CD4-positive, alpha-beta T cell treated with Interleukin-12 subunit alpha and Interleukin-12 subunit beta, for 1 hour (primary cell): Measurements from ENCODE around the gene CDY2A.
"Not testable (repeated sequence)": the region's sequence is repeated elsewhere in the genome, so short reads cannot be mapped to it uniquely, and the experiment has no call there.

ENCODE experiments used
- DNase-seq: peaks from one replicate; pipeline ENCODE4 v3.0.0-alpha.2; 2020

The CDY2A gene

DNA sequence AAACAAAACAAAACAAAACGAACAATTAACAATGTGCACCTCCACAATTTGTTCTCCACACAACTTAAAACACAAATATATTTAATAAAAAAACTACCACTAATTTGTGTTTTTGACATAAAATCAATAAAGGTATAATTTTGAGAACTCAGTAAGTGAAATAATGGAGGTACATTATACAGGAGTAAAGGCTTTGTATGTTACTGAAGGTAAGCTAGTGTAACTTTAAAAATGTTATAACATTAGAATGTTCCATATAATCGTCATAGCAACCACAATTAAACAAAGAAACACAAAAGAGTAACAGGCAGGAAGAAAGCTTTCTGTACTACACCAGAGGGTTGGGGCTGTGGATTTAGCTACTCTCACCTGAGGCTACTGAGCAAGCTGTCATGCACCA, at the start of gene CDY2A:
CDY2A (plus strand) TSS at position 301 of the 400 bp plus-strand sequence. CDS start 328 bp downstream, outside the sequence.
- not testable (repeated sequence) for DNase-seq

DNA sequence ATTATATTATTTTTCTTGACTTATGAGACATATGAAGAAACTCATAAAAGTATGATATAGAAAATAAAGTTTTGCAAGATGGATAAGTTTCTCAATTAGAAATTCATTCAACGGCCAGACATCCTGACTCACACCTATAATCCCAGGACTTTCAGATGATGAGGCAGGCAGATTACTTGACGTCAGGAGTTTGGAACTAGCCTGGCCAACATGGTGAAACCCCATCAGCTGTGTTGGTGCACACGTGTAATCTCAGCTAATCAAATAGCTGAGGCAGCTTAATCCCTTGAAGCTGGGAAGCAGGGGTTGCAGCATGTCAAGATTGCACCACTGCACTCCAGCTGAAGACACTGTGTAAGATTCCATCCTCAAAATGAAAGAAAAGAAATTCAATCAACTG, 28.0 kb upstream of the CDY2A start:
- DNase-seq = not testable (repeated sequence)

DNA sequence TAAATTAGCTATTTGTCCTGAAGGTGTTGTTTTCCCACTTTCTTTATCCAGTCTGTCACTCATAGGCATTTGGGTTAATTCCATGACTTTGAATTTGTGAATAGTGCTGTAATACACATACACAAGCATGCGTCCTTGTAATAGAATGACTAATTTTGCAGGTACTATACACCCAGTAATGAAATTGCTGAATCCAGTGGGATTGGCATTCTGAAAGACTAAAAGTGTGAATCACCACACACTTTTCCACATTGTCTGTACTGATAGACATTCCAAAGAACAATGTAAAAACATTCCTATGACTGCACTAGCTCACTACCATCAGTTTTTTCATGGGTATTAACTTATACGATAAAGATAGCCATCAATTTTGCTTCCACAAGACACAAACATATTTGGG, 27.3 kb upstream of the CDY2A start:
- not testable (repeated sequence) for DNase-seq

DNA sequence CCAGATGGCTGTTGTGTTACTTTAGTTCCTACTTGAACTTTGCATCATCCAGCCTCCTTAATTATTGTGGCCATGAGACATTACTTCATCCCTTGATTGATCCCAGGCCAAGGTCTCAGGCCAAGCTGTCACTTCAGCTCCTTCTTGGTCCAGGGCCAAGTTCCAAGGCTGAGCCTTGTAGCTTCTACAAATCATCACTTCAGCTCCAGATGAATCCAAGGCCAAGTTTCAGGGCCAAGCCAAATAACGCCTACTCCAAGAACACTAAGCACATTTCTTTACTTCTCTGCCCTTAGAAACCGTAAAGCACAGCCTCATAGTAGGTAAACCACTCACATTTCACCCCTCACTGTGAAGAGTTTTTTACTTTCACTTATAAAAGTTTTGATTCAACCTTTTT, 1.7 kb upstream of the CDY2A start:
- not testable (repeated sequence) for DNase-seq

DNA sequence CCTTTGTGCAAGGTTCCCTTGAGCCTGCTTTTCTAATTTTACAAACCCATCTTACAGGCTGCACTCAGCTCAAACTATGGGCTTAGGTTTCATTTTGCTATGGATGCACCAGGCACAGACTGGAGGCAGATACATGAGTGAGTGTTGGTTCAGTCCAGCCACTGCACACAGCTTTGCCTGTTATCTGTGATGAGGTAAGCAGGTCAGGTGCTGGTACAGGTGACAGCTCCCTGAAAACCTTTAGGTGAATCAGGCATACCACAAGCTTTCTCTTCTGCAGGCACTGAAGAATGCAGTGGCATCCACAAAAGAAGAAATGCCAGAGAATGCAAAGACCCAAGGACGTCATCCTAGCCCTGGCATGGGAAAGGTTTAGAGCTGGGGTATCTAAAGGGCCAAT, 3.3 kb downstream of the CDY2A start:
- DNase-seq = not testable (repeated sequence)

DNA sequence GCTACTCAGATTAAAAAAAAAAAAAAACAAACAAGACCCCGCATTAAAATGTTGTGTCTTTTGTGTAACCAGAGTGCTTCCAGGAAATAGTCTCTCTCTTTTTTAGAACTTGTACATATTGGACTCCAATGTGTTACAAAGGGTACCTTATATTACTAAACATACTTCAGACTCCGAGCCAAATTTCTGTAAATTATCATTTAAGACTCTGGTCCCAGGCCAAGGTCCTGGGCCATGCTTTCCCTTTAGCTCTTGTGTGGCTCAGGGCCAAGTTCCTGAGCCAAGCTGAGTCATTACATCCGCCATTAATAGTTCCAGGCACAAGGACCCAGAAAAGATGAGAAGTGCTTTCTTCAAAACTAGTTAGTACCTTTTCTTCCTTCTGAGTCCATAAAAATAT, 4.6 kb downstream of the CDY2A start:
- DNase-seq = not testable (repeated sequence)

- DNase-seq = not testable (repeated sequence)
Observed at GRCh38 chrY:18034100-18034814, 8.7 kb downstream of the CDY2A start.

DNA sequence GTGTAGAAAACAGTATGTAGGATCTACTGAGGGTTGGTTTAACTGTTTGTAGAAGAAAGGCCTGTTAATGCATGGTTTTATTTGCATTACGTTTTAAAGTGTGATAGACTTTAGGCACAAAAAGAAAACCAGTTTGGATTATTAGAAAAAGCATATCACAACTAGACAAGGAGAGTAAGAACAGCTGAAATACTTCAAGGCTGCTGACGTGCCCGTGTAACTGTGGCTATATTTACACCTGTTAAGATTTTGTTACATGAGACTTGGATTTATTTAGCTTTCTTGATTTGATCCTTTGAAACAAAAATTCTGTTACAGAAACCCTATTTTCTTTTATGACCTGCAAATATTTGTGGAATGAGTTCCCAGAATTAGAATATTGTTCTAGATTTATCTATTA, 9.3 kb downstream of the CDY2A start:
- not testable (repeated sequence) for DNase-seq

DNA sequence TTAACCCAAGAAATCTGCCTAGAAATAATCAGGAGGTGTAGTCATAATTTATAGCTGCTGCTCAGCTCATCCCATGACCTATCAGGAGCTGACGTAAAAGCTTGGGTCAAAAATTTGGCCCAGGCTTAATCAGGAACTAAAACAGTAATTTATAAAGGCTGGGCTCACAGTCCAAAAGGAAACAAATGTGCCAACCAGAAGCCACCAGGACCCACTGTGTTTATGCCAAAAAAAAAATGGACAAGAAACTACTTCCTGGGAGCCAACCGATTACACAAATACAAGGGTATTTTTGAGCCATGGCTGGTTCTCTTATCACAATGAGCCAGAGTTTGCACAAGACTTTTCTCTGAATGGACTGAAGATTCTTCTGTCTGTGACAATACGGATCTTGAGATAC, 19.4 kb downstream of the CDY2A start:
- not testable (repeated sequence) for DNase-seq

- DNase-seq = not testable (repeated sequence)
Observed at GRCh38 chrY:18048149-18049040, 22.8 kb downstream of the CDY2A start.

DNA sequence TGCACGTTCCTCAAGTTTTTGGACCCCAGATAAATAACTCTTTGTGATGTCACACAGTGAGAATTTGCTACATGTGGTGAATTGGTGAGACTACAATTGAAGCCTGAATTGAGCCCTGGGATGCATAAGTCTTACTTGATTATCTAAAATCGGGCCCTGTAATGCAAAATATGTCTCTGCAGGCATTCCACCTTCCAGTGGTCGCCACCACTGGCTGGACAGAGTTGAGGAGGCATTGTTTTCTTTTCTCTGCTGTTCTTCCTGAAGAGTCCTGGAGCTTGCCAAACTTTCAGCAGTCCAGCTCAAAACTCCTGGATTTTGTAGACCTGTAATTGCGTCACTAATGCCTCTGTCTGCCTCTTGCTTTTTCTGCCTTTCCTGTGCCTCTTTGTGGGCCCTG, 23.5 kb downstream of the CDY2A start:
- DNase-seq = not testable (repeated sequence)

GRCh38 chrY:18056473-18056872, 30.9 kb downstream of the CDY2A start:
- not testable (repeated sequence) for DNase-seq

GRCh38 chrY:18073464-18073863, 47.9 kb downstream of the CDY2A start:
- DNase-seq = not testable (repeated sequence)
